ENCODE measurements around the gene KCNJ12. TPM values are rescaled to one million over a fixed set of nuclear protein-coding genes. Genes with fewer than 3 reads are reported as not detected.
"Not testable (repeated sequence)": the region's sequence is repeated elsewhere in the genome, so short reads cannot be mapped to it uniquely, and the experiment has no call there.

The KCNJ12 gene
- polyA plus RNA-seq (2011; rRNA removed), result 0.34 and 0.38 TPM in 2 replicates
- polyA plus RNA-seq (2012; cell fraction: cytosol; rRNA removed), result 0.82 and 1.0 TPM in 2 replicates
- 1.5 and 1.7 TPM in 2 replicates for polyA plus RNA-seq (2012; cell fraction: nucleus; rRNA removed)
- 0.44 to 0.54 TPM (median 0.46 TPM) in 3 replicates for polyA plus RNA-seq (2017; fragmentation: RNase III; extraction: RNeasy Plus Mini Kit Qiagen cat#74134 plus additional on column Dnase treatment)
- 0.37 and 0.44 TPM in 2 replicates for polyA minus RNA-seq (2011; rRNA and poly(A)+ RNA removed)

DNA sequence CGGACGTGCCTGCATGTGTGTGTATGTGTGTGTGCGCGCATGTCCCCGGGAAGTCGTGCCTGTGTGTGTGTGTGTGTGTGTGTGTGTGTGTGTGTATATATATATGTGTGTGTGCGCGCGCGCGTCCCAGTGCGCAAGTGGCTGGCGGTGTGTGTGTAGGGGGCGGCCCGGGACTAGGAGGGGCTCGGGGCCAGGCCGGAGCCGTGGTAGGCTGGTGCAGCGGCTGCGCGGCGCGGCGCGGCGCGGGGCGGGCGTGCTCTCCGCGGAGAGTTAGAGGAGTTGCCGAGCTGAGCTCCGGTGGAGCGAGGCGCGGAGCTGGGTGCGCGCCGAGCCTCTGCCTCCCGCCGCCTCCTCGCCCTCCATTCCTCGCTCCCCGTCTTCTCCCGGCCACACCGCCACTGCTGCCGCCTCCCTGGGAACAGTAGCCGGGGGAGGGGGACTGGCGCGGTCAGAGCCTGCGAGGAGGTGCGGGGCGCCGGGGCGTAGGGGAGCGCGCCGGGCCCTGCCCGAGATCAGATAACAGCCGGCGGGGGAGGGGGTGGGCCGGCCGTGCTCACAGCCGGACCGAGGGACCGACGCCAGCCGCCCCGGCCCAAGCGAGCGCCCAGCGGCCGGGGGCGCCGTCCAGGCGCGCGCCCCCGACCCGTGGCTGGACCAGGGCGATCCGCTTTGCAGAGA lies at the start of gene KCNJ12:
KCNJ12 (plus strand) TSS at position 277 of the 678 bp plus-strand sequence. CDS start 38,986 bp downstream, outside the sequence.
- 59% methylated on average over 46 of the region's 82 CpGs for WGBS (ENCODE audit: missing lambda C conversion rate)
- ChIA-PET CTCF (interaction anchor here (0.6 to 4.0 kb wide), 7 partner anchors 11 to 137 kb away, joined by 3 to 20 read pairs (median 4); no protein-coding TSS in a partner anchor), POLR2A (no interaction called here)
- peak; percentile 33 to 38; a peak in 5 of 6 replicates for ATAC-seq
- Histone ChIP-seq H3K4me2 (peak within 1 kb of the TSS; percentile 89), H3K9me3 (no peaks in the 10 kb centered on the region), H3K4me3 (peak within 1 kb of the TSS; percentile 52), H3K4me1 (peaks cover 4% of the 10 kb centered on the region; the same call in 1 of the 3 replicates), H3K27ac (peak within 1 kb of the TSS; percentile 62 to 85)
- TF ChIP-seq JUNB (IDR thresholded peaks at IDR 0.05), result no peak
- TF ChIP-seq CBX2 (IDR thresholded peaks at IDR 0.05; ENCODE audit: borderline replicate concordance, low read depth), result no peak
- TF ChIP-seq POLR2A (IDR thresholded peaks at IDR 0.05; ENCODE audit: low read length), result peak; percentile 15; the same call in 1 of the 2 replicates
- no peak for TF ChIP-seq HOXA7 (CRISPR knock-in tag; IDR thresholded peaks at IDR 0.05)
- TF ChIP-seq TP53 (CRISPR knock-in tag; IDR thresholded peaks at IDR 0.05), result no peak
- TF ChIP-seq RCOR1 (IDR thresholded peaks at IDR 0.05; ENCODE audit: low read depth, low read length), result no peak
- no peak for TF ChIP-seq MYC (IDR thresholded peaks at IDR 0.05; ENCODE audit: borderline replicate concordance, low read length)
- no peak for TF ChIP-seq EHF (CRISPR knock-in tag; IDR thresholded peaks at IDR 0.05)
- TF ChIP-seq FOSL2 (IDR thresholded peaks at IDR 0.05), result no peak
- no peak for TF ChIP-seq FOSL2 (CRISPR knock-in tag; IDR thresholded peaks at IDR 0.05)
- peak; percentile 25; the same call in 1 of the 2 replicates for TF ChIP-seq GATA3 (IDR thresholded peaks at IDR 0.05; ENCODE audit: borderline replicate concordance)
- no peak for TF ChIP-seq BHLHE40 (IDR thresholded peaks at IDR 0.05; ENCODE audit: low read depth, low read length)
- TF ChIP-seq EHMT2 (IDR thresholded peaks at IDR 0.05; ENCODE audit: low read depth), result no peak
- no peak for FAIRE-seq
- DNase-seq (ENCODE audit: low read depth in 1 of 2, low spot score in 1 of 2), result no peak

- H3K27ac ChIP-seq; ATAC-seq; CTCF ChIA-PET; H3K4me2 ChIP-seq; H3K4me3 ChIP-seq; H3K4me1 ChIP-seq; POLR2A ChIA-PET; DNase-seq (ENCODE audit: low read depth in 1 of 2, low spot score in 1 of 2); H3K9me3 ChIP-seq: not testable (repeated sequence)
- FAIRE-seq, result peak; percentile 7
- WGBS (ENCODE audit: missing lambda C conversion rate), result 30% methylated on average over 1 of the region's 1 CpG
Measured at GRCh38 chr17:21327921-21328320, 48.2 kb upstream of the KCNJ12 start.

- 16% methylated on average over 2 of the region's 2 CpGs for WGBS (ENCODE audit: missing lambda C conversion rate)
- DNase-seq (ENCODE audit: low read depth in 1 of 2, low spot score in 1 of 2); H3K27ac ChIP-seq; H3K4me1 ChIP-seq; CTCF ChIA-PET; H3K4me2 ChIP-seq; H3K9me3 ChIP-seq; H3K4me3 ChIP-seq; POLR2A ChIA-PET; ATAC-seq: not testable (repeated sequence)
- FAIRE-seq, result peak; percentile 97
Measured at GRCh38 chr17:21328778-21329177, 47.4 kb upstream of the KCNJ12 start.

- DNase-seq (ENCODE audit: low read depth in 1 of 2, low spot score in 1 of 2) (no peak), FAIRE-seq (no peak), ATAC-seq (no peak; a peak in 1 of 6 replicates)
- WGBS (ENCODE audit: missing lambda C conversion rate), result 48% methylated on average over 9 of the region's 9 CpGs
- H3K27ac ChIP-seq, result no peak overlapping the region
- ChIA-PET POLR2A (no interaction called here), CTCF (no interaction called here)
- no peak overlapping the region for H3K4me2 ChIP-seq
- no peaks in the 10 kb centered on the region for H3K4me1 ChIP-seq
- peaks cover 9% of the 10 kb centered on the region; the same call in 2 of the 3 replicates for H3K9me3 ChIP-seq
- H3K4me3 ChIP-seq, result no peak overlapping the region
- TF ChIP-seq NFE2L2 (conservative IDR thresholded peaks at IDR 0.05; ENCODE audit: low read length) (no peak), PHF8 (IDR thresholded peaks at IDR 0.05; ENCODE audit: borderline replicate concordance, low read depth) (no peak), ZC3H11A (IDR thresholded peaks at IDR 0.05) (no peak)
Measured at GRCh38 chr17:21330436-21331160, 45.6 kb upstream of the KCNJ12 start.

DNA sequence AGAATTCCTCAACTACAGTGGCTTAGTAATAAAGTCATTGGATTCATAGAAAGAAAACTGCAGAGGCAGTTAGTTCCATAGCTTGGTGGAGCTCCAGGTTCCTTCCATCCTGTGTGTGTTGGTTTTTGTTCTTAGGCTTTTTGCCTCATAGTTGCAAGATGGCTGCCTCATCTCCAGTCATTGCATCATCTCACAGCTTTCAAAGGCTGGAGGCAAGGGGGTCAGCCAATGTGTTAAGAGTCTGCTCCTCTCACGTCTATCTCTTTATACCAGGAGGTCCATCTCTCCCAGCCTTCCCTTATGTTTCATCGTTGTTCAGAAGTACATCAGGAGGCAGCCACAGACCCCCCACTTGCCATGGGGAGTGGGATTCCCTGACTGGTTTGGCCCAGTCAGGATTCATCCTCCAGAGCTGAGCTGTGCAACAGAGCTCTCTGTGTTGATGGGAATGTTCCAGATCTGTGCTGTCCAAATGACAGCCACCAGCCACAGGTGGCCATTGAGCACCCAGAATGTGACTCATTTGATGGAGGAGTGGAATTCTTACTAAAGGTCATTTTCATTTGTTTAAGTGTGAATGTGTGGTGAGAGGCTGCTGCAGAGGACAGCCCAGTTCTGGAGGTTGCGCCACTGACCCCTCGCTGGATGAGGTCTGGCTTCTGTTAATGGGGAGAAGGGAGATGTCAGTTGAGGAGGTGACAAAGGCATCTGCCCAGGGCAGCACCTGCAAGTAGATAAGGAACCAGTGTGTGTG lies 39.4 kb upstream of the KCNJ12 start:
- Histone ChIP-seq H3K27ac (peak overlapping the region in 1 of 2 experiments; percentile 58; a peak in 1 of 6 replicates), H3K4me1 (peaks cover 14% of the 10 kb centered on the region), H3K4me2 (peak overlapping the region; percentile 36; the same call in 2 of the 3 replicates)
- DNase-seq (ENCODE audit: low read depth in 1 of 2, low spot score in 1 of 2); POLR2A ChIA-PET; H3K9me3 ChIP-seq; CTCF ChIA-PET; H3K4me3 ChIP-seq: not testable (repeated sequence)
- 59% methylated on average over 4 of the region's 4 CpGs for WGBS (ENCODE audit: missing lambda C conversion rate)
- ATAC-seq (peak; percentile 20 to 32; a peak in 4 of 6 replicates), FAIRE-seq (peak; percentile 18)

GRCh38 chr17:21337981-21338625 lies 38.1 kb upstream of the KCNJ12 start:
- POLR2A ChIA-PET; DNase-seq (ENCODE audit: low read depth in 1 of 2, low spot score in 1 of 2); H3K4me3 ChIP-seq; FAIRE-seq; H3K9me3 ChIP-seq; ATAC-seq; CTCF ChIA-PET: not testable (repeated sequence)
- Histone ChIP-seq H3K4me2 (peak overlapping the region; percentile 36), H3K4me1 (peaks cover 14% of the 10 kb centered on the region), H3K27ac (peak overlapping the region in 1 of 2 experiments; percentile 58; a peak in 3 of 6 replicates)
- WGBS (ENCODE audit: missing lambda C conversion rate), result 63% methylated on average over 8 of the region's 8 CpGs

Data from A549 (cell line).